WTC11 (cell line): ENCODE data around the gene GNB2. TPM values are rescaled to one million over a fixed set of nuclear protein-coding genes. Genes with fewer than 3 reads are reported as not detected.
A peak's percentile ranks its signal among the peaks of the same experiment; 100 is the strongest.

Experiments
- ATAC-seq: fragments of 200-7000 bp; cut with Tn5 transposase; 2 replicates; pipeline ENCODE4 v1.10.0; 2021; ENCODE audit warnings: mild to moderate bottlenecking, moderate library complexity
- CTCF ChIA-PET: fragments of 300-600 bp; sonication (Branson Sonifier 250); formaldehyde crosslinking; loops from one replicate; lab custom pipeline; 2021; ENCODE audit warnings: antibody characterized with exemption; lab: Charles Lee
- POLR2A ChIA-PET: fragments of 350-600 bp; sonication (Branson Sonifier 250); formaldehyde crosslinking; loops from one replicate; lab custom pipeline; 2021; ENCODE audit warnings: antibody characterized with exemption; lab: Charles Lee
- DNase-seq: peaks from one replicate; pipeline ENCODE4 v3.0.0; 2021; ENCODE audit warnings: low spot score
- H3K27ac Mint-ChIP-seq: 2 replicates; pipeline ENCODE4 v1.8.0; 2021; ENCODE audit warnings: mixed read lengths
- H3K27me3 Mint-ChIP-seq: 2 replicates; pipeline ENCODE4 v1.8.0; 2021; ENCODE audit warnings: low read depth, mild to moderate bottlenecking, moderate library complexity, mixed read lengths
- H3K36me3 Mint-ChIP-seq: 2 replicates; pipeline ENCODE4 v1.8.0; 2021; ENCODE audit warnings: mixed read lengths
- H3K4me1 Mint-ChIP-seq: 2 replicates; pipeline ENCODE4 v1.8.0; 2022; ENCODE audit warnings: mixed read lengths
- H3K4me3 Mint-ChIP-seq: 2 replicates; pipeline ENCODE4 v1.8.0; 2021; ENCODE audit warnings: mild to moderate bottlenecking, moderate library complexity, mixed read lengths
- H3K9me3 Mint-ChIP-seq: 2 replicates; pipeline ENCODE4 v1.8.0; 2021; ENCODE audit warnings: mixed read lengths
- ATF6 ChIP-seq: sonication (generic); formaldehyde crosslinking; IDR thresholded peaks from 2 replicates; pipeline ENCODE4 v1.8.1; 2023; ENCODE audit warnings: mild to moderate bottlenecking, missing genetic modification reagents
- CREM ChIP-seq: sonication (generic); formaldehyde crosslinking; IDR thresholded peaks from 2 replicates; pipeline ENCODE4 v1.8.1; 2022; ENCODE audit warnings: mild to moderate bottlenecking, missing genetic modification reagents, moderate library complexity
- CTCF ChIP-seq: fragments of 200-600 bp; IDR thresholded peaks from 2 replicates; pipeline ENCODE4 v1.8.0; 2022; ENCODE audit warnings: antibody characterized with exemption
- ELF4 ChIP-seq: sonication (generic); formaldehyde crosslinking; IDR thresholded peaks from 2 replicates; pipeline ENCODE4 v1.8.1; 2022; ENCODE audit warnings: low read depth, mild to moderate bottlenecking, moderate library complexity, missing genetic modification reagents
- ESRRA ChIP-seq: sonication (generic); formaldehyde crosslinking; IDR thresholded peaks from 2 replicates; pipeline ENCODE4 v1.8.1; 2022; ENCODE audit warnings: mild to moderate bottlenecking, missing genetic modification reagents, borderline replicate concordance
- FOXK1 ChIP-seq: sonication (generic); formaldehyde crosslinking; IDR thresholded peaks from 2 replicates; pipeline ENCODE4 v1.8.0; 2022; ENCODE audit warnings: mild to moderate bottlenecking, moderate library complexity, missing genetic modification reagents
- FOXP4 ChIP-seq: sonication (generic); formaldehyde crosslinking; IDR thresholded peaks from 2 replicates; pipeline ENCODE4 v1.8.0; 2022; ENCODE audit warnings: mild to moderate bottlenecking, missing genetic modification reagents
- IRF1 ChIP-seq: sonication (generic); formaldehyde crosslinking; IDR thresholded peaks from 2 replicates; pipeline ENCODE4 v1.8.0; 2023; ENCODE audit warnings: missing genetic modification reagents
- JUN ChIP-seq: sonication (generic); formaldehyde crosslinking; IDR thresholded peaks from 2 replicates; pipeline ENCODE4 v1.8.0; 2023; ENCODE audit warnings: mild to moderate bottlenecking, missing genetic modification reagents
- MAX ChIP-seq: sonication (generic); formaldehyde crosslinking; IDR thresholded peaks from 2 replicates; pipeline ENCODE4 v1.8.0; 2022; ENCODE audit warnings: mild to moderate bottlenecking, missing genetic modification reagents
- MYBL2 ChIP-seq: sonication (generic); formaldehyde crosslinking; IDR thresholded peaks from 2 replicates; pipeline ENCODE4 v1.8.1; 2023; ENCODE audit warnings: mild to moderate bottlenecking, moderate library complexity, missing genetic modification reagents
- NFE2L1 ChIP-seq: sonication (generic); formaldehyde crosslinking; IDR thresholded peaks from 2 replicates; pipeline ENCODE4 v1.8.1; 2023; ENCODE audit warnings: missing genetic modification reagents
- PREB ChIP-seq: sonication (generic); formaldehyde crosslinking; IDR thresholded peaks from 2 replicates; pipeline ENCODE4 v1.8.1; 2022; ENCODE audit warnings: mild to moderate bottlenecking, missing genetic modification reagents, moderate library complexity, borderline replicate concordance
- SP1 ChIP-seq: sonication (generic); formaldehyde crosslinking; conservative IDR thresholded peaks from 2 replicates; pipeline ENCODE4 v1.8.1; 2022; ENCODE audit warnings: missing genetic modification reagents
- STAT6 ChIP-seq: sonication (generic); formaldehyde crosslinking; conservative IDR thresholded peaks from 2 replicates; pipeline ENCODE4 v1.8.1; 2023; ENCODE audit warnings: mild to moderate bottlenecking, low read depth, missing genetic modification reagents, moderate library complexity
- TEAD1 ChIP-seq: sonication (generic); formaldehyde crosslinking; IDR thresholded peaks from 2 replicates; pipeline ENCODE4 v1.8.0; 2022; ENCODE audit warnings: mild to moderate bottlenecking, missing genetic modification reagents
- ZNF219 ChIP-seq: sonication (generic); formaldehyde crosslinking; IDR thresholded peaks from 2 replicates; pipeline ENCODE4 v1.8.0; 2023; ENCODE audit warnings: missing genetic modification reagents, mild to moderate bottlenecking, borderline replicate concordance
- ZNF281 ChIP-seq: sonication (generic); formaldehyde crosslinking; IDR thresholded peaks from 2 replicates; pipeline ENCODE4 v1.8.0; 2023; ENCODE audit warnings: mild to moderate bottlenecking, missing genetic modification reagents
- ZNF532 ChIP-seq: fragments of 250-450 bp; sonication (Bioruptor Pico); IDR thresholded peaks from 2 replicates; pipeline ENCODE4 v1.9.0; 2021; ENCODE audit warnings: mild to moderate bottlenecking, borderline replicate concordance
- total RNA-seq: library from RNA; stranded (reverse); gene quantifications from 3 replicates; pipeline ENCODE4 v1.2.3, GENCODE V29; 2021

The GNB2 gene
- total RNA-seq, 1 experiment from 2014 or later: 194 TPM

GRCh38 chr7:100711369-100711768 is 37.8 kb downstream of the GNB2 start:
- POLR2A ChIA-PET: interaction anchor here (0.6 kb wide), 1 partner anchor 20 kb away, joined by 3 read pairs; no protein-coding TSS in a partner anchor
- H3K4me3 Mint-ChIP-seq: no peak overlapping the region
- H3K4me1 Mint-ChIP-seq: peaks cover 8% of the 10 kb centered on the region
- H3K36me3 Mint-ChIP-seq: peaks cover 10% of the 10 kb centered on the region
- ATAC-seq: no peak
- H3K27me3 Mint-ChIP-seq: no peaks in the 10 kb centered on the region
- DNase-seq: no peak
- H3K9me3 Mint-ChIP-seq: no peaks in the 10 kb centered on the region
- CTCF ChIA-PET: interaction anchor here (1.1 to 2.5 kb wide), 4 partner anchors 14 to 151 kb away, joined by 3 to 11 read pairs (median 3); no protein-coding TSS in a partner anchor
- H3K27ac Mint-ChIP-seq: 0 out of 2 replicates have a peak overlapping the region, but pooled peaks have one; percentile 60
- TF ChIP-seq ZNF281 (CRISPR knock-in tag) (no peak), ATF6 (CRISPR knock-in tag) (no peak), FOXK1 (CRISPR knock-in tag) (no peak), ELF4 (CRISPR knock-in tag) (no peak), FOXP4 (no peak), CTCF (no peak), JUN (CRISPR knock-in tag) (no peak), ZNF219 (CRISPR knock-in tag) (no peak), MYBL2 (CRISPR knock-in tag) (no peak), ZNF532 (CRISPR knock-in tag) (no peak), TEAD1 (CRISPR knock-in tag) (no peak), CREM (CRISPR knock-in tag) (no peak), PREB (CRISPR knock-in tag) (no peak), IRF1 (no peak), MAX (CRISPR knock-in tag) (no peak), ESRRA (CRISPR knock-in tag) (no peak), SP1 (CRISPR knock-in tag) (no peak), NFE2L1 (CRISPR knock-in tag) (no peak), STAT6 (no peak)
